ENCODE results near the gene FOXS1.
"Not testable (repeated sequence)": the region's sequence is repeated elsewhere in the genome, so short reads cannot be mapped to it uniquely, and the experiment has no call there.

Gene FOXS1

DNA sequence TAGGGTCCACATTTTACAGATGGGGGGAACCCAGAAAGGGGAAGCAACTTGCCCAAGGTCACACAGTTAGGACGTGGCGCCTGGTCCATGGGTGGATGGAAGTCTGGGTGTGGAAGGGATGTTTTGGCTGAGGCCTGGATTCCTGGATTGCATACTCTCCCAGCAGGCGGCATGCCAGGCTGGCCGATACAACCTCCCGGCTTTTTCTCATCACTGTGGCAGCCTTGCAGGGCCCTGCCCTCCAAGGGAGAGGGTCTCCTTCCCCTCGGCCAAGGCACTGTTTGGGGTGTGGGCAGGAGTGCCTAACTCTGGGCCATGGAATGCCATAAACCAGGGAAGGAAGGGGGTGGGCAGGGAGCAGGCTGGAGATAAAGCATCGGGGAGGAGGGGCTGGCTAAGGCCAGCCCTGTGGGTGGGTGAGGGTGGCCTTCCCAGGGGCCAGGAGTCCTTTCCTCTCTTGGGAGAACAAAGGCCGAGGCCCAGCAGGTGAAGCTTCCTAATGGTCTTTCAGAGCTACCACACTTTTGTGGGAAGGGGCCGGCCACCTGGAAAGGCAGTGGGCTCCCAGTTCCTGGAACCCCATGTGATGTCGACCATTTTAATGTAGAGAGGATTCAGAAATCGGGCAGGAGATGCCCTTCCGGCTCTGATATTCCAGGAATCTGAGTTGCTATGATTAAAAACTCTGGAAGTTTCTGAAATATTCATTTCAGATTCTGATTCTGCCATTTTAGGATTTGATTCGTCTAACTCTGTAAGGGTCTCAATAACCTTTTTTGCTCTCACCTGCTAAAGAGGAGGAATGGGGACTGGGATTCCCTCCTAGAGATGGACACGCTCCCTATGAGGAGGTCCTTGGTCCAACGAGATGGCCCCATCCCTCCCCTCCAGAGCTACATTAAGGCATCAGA, 4.2 kb downstream of the FOXS1 start:
- no peak for DNase-seq (ENCODE audit: low read depth in 2 of 2, low spot score in 1 of 2)

DNA sequence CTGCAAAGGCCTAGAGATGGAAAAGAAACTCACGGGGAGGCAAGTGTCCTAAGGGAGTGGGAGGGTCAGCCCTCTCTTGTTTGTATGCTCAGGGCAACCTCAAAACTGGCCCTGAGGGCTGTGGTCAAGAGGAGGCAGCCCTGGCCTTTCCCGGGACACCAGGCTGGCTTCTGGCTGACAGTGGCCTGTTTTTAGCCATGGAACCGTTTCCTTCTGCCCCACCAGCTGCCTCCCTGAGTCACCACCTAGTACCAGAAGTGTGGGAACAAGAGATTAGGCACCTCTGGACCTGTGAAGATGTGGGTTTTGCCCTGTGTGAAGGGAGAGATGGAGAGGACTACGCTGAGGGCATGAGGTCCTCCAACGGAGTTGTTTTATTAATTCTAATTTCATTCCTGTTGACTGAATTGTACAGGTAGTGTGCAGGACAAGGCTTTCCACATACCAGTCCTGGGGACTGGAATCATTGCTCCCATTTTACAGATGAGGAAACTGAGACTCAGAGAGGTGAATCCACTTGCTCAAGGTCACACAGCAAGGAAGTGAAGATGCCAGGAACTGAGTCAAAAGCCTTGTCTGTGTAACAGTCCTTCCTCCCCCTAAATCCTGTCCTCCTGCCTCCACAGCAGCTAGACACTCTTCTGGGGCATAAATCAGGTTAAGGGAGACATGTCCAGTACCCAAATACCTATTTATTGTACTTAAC, 5.5 kb downstream of the FOXS1 start:
- no peak for DNase-seq (ENCODE audit: low read depth in 2 of 2, low spot score in 1 of 2)

DNA sequence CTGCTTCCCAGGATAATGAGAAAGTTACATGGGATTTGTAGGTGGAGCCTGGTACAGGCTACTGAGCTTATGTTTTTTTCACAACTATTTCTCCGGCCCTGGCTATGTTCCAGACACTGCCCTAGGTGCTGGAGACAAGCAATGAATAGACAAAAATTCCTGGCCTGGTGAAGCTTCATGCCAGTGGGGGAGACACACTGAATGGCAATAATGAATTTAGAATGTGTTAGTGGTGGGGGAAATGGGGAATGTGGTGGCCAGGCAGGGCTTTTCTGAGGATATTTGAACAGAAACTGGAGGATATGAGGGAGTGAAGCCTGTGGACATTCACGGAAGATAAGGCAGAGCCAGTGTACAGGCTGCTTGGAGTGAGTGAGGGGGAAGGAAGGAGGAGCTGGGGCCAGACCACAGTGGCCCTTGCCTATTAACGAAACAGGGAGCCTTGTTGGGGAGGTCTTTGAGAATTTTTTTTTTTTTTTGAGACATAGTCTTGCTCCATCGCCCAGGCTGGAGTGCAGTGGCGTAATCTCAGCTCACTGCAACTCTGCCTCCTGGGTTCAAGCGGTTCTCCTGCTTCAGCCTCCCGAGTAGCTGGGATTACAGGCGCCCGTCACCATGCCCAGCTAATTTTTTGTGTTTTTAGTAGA, 6.6 kb downstream of the FOXS1 start:
- DNase-seq (ENCODE audit: low read depth in 2 of 2, low spot score in 1 of 2): no peak

DNA sequence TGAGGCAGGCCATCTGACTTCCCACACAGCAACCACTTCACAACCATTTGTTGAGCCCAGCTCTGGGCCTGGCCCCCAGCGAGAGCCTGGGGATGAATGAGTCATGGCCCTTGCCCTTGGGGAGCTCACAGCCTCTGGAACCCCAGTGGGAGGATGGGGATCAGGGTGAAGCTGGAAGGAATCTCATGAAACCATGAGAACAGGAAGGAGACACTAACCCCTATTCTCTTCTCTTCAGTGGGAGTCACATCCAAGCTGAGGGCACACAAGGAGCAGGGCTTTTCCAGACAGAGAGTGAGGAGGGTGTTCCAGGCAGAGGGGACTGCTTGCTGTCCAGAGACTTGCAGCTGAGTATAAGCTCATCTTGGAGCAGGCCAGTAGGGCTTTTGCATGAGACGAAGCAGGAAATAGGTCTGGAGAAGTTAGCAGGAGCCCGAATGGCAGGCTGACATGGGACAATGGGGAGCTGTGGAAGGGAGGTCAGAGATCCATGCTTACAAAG, 7.5 kb downstream of the FOXS1 start:
- no peak for DNase-seq (ENCODE audit: low read depth in 2 of 2, low spot score in 1 of 2)

DNA sequence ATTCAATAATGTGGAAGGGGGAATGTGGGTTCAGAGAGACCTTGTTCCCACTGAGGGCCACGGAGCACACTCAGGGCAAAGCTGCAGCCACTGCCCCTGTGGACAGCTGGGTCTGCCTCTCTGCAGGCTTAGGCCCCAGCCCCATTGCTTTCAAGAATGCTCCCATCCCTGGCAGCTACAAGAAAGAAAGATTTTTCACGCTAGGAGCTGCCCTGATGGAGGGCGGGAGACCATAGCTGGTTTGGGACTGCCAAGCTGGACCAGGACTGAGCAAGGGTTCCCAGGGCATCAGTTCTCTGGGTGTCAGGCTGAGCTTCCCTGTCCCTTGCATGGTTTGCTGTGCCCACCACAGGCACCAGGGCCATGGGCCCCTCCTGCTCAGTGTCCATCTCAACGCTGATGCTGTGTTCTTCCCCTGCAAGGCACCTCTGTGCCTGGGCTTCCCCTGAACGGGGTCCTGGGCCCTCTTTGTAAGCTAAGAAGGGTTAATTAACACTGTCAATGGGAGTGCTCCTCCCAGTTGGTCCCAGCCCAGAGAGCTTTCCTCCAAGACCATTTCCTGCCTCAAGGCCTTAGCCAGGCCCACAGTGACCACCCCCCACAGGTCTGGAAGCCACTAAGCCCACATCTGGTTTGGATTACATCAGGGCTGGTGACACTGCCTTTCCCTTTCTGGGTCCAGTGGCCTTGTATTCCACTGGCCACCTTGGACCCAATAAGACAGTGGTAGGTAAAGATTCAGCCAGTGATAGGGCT, 8.4 kb downstream of the FOXS1 start:
- no peak for DNase-seq (ENCODE audit: low read depth in 2 of 2, low spot score in 1 of 2)

DNA sequence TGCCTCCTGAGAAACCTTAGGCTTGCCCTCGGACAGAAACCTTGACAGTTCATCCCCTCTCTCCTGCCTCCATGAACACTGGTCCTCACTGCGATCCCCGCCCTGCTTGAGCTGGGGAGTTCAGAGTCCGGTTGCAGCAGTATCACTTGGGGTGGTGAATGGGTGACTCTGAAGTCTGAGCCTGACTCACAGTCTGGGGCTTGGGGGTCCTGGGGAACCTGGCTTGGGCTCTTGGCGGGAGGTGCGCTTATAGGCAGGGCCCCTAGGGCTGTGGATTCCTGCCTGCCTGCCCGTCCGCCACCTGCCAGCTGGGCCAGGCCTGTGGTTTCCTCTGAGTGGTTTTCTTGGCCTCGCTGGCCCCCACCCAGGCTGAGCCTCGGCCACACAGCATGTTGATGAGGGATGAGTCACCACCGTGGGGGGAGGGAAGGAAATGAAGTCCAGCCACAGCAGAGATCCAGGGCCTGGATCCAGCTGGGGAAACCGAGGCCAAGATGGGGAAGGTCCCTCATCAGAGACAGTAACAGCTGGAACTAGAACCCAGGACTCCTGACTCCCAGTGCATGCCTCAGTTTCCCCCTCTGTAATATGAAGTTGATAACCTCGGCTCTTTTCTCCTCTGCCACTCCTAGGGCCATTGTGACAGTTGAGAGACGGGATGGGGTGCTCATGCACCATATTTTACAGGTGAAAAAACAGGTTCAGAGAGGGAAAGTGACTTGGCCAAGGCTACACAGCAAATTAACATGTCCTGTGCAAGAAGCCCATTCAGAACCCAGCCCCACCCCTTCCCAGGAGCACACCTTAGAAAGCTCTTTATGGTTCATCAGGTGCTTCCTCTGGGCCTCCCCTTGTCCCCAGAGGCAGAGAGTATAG, 9.2 kb downstream of the FOXS1 start:
- DNase-seq (ENCODE audit: low read depth in 2 of 2, low spot score in 1 of 2): peak in 1 of 2 donors; percentile 6

DNA sequence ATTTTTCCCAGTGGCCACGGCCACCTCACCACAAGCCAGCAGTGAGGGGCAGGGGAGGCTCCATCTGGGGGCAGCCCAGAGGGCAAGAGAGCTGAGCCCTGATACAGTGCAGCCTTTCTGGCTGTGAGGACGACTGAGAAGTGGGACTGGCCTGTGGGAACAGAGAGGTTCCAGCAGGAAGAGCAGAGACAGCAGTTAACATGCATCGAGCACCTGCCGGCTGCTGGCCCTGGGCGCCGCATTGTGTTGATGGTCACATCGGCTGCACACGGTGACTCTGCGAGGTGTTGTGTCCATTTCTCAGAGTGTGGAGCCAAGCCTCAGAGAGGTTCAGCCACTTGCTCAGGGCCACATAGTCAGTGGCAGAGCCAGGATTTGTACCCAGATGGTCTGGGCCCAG, 9.8 kb downstream of the FOXS1 start:
- DNase-seq (ENCODE audit: low read depth in 2 of 2, low spot score in 1 of 2): no peak

DNA sequence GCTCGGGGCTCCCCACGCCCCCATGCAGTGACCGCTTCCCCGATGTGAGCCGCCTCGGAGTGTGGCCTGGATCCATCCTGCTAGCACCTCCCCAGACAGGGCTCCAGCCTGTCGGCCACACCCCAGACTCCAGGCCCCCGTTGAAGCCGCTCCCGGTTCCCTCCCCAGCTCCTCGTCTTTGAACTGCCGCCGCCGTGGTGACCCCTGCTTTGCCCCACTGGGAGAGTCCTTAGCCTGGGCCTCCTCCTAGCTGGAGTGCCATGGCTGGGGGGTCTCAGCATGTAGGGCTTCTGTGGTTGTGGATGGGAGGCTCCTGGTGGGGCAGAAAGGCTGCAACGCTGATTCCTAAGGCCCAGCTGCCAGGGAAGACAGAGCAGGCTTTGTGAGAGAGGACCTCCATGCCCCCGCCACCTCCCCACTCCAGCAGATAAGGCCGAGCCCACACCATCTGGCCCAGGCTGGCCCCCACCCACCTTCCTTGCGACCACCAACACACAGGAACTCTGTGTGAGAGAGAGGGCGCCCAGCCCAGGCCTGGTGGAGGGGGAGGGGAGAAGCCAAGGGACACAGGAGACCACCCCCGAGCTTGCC, 11.4 kb downstream of the FOXS1 start:
- no peak for DNase-seq (ENCODE audit: low read depth in 2 of 2, low spot score in 1 of 2)

DNA sequence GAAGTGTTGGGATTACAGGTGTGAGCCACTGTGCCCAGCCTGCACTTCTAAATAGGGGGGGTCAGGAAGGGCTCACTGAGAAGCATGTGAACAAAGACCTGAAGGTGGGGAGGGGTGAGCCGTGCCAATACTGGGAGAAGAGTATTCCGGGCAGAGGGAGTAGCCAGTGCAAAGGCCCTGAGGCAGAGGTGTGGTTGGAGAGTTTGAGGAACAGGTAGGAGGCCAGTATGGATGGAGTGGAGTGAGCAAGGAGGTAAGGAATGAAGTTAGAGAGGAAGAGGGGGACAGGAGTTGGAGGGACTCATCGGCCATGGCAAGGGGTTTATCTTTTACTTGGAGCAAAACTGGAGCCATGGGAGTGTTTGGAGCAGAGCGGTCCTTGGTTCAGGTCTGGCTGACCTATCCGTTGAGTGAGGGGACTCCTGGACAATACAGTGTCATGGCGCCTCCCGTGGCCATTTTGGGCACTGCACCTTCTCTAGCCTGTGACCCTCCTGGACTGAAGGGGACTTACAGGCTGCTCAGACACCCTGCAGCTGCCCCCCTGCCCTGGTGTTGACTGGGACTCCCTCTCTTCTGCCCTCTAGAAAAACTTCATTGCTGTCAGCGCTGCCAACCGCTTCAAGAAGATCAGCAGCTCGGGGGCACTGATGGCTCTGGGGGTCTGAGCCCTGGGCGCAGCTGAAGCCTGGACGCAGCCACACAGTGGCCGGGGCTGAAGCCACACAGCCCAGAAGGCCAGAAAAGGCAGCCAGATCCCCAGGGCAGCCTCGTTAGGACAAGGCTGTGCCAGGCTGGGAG, 12.1 kb downstream of the FOXS1 start:
- DNase-seq (ENCODE audit: low read depth in 2 of 2, low spot score in 1 of 2): peak in 1 of 2 donors; percentile 37

DNA sequence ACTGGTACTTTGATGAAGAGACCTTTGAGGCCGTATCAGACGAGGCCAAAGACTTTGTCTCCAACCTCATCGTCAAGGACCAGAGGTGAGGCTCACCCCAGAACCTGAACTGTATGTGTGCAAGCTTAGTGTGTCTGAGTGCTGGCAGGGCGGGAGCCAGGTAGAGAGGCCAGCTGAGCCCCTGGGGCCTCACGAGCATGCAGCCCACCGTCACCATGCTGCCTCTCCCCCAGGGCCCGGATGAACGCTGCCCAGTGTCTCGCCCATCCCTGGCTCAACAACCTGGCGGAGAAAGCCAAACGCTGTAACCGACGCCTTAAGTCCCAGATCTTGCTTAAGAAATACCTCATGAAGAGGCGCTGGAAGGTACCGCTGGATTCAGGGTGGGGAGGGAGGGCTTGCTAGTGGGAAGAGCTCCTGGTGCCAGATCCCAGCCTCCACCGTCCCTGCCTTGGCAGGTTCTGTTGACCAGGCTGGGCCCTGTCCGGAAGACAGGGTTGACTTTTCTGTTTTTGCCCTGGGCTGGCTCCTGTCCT, 13.6 kb downstream of the FOXS1 start:
- no peak for DNase-seq (ENCODE audit: low read depth in 2 of 2, low spot score in 1 of 2)

DNA sequence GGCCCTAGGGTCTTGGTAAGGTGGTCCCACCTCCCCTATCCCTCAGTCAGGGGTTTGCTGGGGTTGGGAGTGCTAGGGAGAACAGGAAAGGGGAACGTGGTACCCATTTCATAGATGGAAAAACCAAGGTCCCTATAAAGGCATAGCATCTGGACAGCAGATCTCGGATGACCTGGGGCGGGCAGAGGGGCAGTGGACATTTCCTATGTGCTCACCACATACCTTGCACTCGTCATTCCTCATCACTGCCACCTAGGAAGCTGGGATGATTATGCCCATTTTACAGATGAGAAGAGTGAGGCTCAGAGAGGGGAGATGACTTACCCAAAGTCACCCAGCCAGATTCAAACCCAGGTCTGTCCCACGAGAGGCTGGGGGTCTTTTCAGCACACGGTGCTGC, 14.2 kb downstream of the FOXS1 start:
- DNase-seq (ENCODE audit: low read depth in 2 of 2, low spot score in 1 of 2): no peak

DNA sequence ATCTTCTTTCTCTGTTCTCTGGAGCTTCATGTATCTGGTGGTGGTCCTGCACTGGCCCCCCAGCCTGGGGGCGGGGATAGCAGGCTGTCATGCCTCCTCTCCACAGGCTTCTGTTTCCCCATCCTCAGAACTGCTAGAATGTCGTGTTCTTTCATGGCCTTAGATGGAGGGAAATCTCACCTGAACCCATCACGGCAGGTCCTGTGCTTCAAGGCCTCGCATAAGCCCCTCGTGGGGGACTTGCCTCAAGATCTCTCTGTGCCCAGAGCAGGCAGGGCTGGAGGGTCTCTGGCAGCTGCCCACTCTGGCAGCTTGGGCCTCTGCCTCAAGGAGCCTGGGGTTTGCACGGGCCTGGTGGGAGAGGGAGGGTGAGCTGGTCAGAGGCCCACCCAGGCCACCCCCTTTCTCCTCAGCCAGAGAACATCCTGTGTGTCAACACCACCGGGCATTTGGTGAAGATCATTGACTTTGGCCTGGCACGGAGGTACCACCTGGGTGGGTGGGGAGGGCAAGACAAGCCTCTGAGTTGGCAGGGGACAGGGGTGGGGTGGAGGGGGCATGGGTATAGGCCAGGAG, 14.9 kb downstream of the FOXS1 start:
- no peak for DNase-seq (ENCODE audit: low read depth in 2 of 2, low spot score in 1 of 2)

DNA sequence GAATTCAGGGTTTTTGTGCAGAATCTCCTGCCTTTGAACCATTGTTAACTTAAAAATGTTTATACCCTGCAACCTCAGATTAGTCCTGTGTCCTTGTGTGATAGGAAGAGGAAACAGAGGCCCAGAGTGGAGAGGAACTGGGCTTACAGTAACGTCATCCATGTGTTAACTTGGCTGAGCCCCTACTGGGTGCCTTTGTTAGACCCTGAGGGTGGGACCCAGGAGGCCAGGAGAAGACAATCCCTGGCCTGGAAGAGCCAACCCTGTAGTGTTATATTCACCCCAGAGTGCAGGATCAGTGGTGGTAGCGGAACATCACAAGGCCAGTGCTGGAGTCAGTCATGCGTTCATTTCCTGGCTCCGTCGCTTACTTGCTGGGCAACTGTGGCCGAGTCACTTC, 15.7 kb downstream of the FOXS1 start:
- DNase-seq (ENCODE audit: low read depth in 2 of 2, low spot score in 1 of 2): no peak

DNA sequence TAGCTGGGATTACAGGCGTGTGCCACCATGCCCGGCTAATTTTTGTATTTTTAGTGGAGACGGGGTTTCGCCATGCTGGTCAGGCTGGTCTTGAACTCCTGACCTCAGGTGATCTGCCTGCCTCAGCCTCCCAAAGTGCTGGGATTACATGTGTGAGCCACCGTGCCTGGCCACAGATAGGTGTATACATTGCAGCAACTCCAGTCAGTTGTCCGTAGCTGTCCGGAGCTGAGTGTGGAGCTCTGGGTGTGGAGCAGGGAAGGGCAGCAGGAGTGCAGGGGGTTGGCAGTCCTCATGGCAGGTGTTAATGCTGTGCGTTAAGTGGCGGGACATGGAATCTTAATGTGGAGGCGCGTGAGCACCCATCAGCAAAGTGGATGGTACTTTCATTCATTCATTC, 17.4 kb downstream of the FOXS1 start:
- not testable (repeated sequence) for DNase-seq (ENCODE audit: low read depth in 2 of 2, low spot score in 1 of 2)

DNA sequence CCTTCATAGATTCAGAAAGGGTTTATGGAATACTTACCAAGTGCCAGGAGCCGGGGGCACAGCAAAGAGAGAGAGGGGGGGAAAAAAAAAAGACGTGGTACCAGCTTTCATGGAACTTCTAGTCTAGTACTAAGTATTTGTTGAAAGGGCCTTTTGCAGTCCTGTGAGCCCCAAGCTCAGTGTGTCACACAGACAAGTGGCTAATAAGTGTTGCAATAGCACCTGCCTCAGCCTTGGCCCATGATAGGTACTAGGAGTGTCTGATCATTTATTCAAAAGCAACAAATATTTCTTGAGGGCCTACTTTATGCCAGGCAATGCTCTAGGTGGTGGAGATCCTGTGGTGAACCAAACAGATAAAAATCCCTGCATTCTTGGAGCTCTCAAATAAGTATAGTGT, 18.3 kb downstream of the FOXS1 start:
- no peak for DNase-seq (ENCODE audit: low read depth in 2 of 2, low spot score in 1 of 2)

DNA sequence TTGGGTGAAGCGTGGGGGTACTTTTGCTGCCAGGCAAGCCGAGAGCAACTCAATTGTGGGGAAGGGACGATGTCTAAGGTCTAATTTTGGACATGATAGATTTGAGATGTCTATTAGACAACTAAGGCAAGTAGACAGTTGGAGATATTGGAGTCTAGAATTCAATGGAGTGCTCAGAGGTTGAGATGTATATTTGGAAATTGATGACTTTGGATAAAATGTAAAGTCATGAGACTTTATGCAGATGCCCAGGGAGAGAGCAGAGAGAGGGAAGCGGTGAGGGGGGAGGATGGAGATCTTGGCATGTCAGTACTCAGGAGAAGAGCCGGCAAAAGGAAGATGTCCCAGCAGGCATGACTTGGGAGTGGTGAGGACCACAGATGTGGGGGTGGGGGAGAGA, 19.3 kb downstream of the FOXS1 start:
- DNase-seq (ENCODE audit: low read depth in 2 of 2, low spot score in 1 of 2): no peak

DNA sequence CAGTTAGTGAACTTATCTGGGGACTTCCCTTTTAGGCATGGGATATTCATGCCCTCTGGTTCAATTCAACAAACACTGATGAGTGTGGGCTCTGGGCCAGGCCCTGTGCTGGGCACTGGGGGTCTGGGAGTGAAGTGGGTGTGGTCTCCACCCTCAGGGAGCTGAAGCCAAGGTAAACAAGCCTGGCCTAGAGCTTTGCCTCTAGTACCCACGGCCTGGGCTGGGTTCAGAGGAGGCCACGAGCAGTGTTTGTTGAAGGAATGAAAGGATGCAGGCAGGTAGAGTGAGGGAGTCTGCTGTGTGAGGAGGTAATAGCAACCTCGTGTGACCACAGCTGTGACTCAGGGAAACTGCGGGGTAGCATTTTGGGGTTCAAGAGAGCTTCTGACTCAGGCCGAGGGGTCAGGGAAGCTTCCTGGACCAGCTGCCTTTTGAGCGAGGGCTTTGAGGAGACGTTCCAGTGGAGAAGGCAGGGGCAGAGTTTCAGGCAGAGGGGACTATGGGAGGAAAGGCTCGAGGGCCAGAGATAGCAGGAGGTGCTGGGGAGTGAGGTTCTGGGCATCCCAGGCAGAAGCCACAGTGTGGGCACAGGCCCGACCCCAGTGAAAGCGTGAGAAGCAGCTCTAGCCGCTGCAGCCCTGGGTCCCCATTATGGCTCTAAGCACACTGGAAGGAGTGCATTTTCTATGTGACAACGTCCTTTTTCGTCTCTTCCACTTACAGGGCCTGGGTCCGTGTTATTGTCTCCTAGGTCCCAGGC, 20.7 kb downstream of the FOXS1 start:
- DNase-seq (ENCODE audit: low read depth in 2 of 2, low spot score in 1 of 2): no peak

DNA sequence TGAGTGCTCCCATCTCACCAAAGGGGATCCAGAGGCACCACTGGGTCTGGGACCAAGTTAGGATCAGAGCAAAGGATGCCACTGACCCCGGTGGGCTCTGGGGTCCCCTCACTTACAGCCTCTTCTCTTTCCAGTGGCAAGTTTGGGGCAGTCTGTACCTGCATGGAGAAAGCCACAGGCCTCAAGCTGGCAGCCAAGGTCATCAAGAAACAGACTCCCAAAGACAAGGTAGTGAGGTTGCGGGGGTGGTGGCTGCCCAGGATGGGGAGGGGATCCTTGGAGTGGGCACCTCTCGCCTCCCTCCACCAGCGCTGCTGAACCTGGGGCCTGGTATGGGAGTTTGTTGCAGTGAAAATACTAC, 21.3 kb downstream of the FOXS1 start:
- DNase-seq (ENCODE audit: low read depth in 2 of 2, low spot score in 1 of 2): no peak

Measured in stimulated activated CD8-positive, alpha-beta memory T cell treated with anti-CD3 and anti-CD28 coated beads, Interleukin-4, amount 100 ng/mL, for 1 hour (primary cell).